ENCODE measurements around the gene CLMP. TPM values are rescaled to one million over a fixed set of nuclear protein-coding genes. Genes with fewer than 3 reads are reported as not detected.
"Not testable (repeated sequence)": the region's sequence is repeated elsewhere in the genome, so short reads cannot be mapped to it uniquely, and the experiment has no call there.

Gene CLMP
- polyA plus RNA-seq, 4 donors = 28.1 to 85.7 (median 40.0) TPM

GRCh38 chr11:123061403-123062157 is 133.5 kb downstream of the CLMP start, which contains the start of gene HSPA8:
HSPA8 (minus strand) TSS chr11:123062136; CDS start chr11:123061324, 812 bp downstream.
- DNase-seq (ENCODE audit: low read depth in 4 of 4, low spot score in 3 of 4) = no peak

DNA sequence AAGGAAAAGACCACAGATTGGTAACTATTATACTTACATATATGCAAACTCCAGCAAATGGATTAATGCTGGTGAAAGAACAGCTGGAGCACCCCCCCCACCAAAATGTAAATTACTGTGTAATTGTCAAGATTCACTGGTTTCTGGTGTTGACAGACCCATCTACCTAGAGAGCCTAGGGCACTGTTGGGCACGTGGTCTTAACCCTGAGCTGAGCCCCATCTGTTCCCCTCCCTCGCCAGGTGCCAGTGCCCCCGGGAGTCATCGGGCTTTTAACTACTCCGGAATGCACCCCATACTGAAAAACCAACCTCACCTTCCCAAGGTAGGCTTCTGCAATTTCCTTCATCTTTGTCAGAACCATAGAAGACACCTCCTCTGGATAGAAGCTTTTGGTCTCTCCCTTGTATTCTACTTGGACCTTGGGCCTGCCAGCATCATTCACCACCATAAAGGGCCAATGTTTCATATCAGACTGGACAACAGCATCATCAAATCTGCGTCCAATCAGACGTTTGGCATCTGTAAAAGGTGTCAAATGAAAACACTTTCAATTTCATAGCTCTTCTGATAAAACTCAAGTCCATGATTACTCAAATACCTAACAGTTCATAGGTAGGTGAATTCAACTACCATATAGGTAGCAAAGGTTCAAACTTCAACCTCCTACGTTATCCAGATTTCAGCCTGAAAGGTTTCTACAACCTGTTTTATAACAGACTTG is 134.6 kb downstream of the CLMP start:
- DNase-seq (ENCODE audit: low read depth in 4 of 4, low spot score in 3 of 4) = no peak

DNA sequence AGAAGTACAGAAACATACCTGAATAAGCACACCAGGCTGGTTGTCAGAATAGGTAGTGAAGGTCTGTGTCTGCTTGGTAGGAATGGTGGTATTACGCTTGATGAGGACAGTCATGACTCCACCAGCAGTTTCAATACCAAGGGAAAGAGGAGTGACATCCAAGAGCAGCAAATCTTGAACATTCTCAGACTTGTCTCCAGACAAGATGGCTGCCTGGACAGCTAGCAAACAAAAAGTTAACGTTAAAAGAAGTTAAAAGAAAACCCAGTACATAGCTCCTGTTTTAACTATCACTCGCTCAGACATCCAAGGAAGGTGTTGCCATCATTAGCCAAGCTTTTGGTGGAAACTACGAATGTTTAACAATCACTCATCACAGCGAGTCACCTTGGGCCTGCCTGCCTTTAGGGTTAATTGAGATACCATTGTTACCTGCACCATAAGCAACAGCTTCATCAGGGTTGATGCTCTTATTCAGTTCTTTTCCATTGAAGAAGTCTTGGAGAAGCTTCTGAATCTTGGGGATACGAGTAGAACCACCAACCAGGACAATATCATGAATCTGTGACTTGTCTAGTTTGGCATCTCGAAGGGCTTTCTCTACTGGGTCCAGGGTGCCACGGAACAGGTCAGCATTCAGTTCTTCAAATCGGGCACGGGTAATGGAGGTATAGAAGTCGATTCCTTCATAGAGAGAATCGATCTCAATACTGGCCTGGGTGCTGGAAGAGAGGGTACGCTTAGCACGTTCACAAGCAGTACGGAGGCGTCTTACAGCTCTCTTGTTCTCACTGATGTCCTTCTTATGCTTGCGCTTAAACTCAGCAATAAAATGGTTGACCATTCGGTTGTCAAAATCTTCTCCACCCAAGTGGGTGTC is 135.8 kb downstream of the CLMP start:
- not testable (repeated sequence) for DNase-seq (ENCODE audit: low read depth in 4 of 4, low spot score in 3 of 4)

GRCh38 chr11:123057661-123058305 is 137.3 kb downstream of the CLMP start:
- no peak for DNase-seq (ENCODE audit: low read depth in 4 of 4, low spot score in 3 of 4)

- DNase-seq (ENCODE audit: low read depth in 4 of 4, low spot score in 3 of 4) = no peak
These were observed 138.1 kb downstream of the CLMP start for GRCh38 chr11:123056835-123057491.

- DNase-seq (ENCODE audit: low read depth in 4 of 4, low spot score in 3 of 4) = no peak
These were observed 139.7 kb downstream of the CLMP start for GRCh38 chr11:123055191-123055901.

DNA sequence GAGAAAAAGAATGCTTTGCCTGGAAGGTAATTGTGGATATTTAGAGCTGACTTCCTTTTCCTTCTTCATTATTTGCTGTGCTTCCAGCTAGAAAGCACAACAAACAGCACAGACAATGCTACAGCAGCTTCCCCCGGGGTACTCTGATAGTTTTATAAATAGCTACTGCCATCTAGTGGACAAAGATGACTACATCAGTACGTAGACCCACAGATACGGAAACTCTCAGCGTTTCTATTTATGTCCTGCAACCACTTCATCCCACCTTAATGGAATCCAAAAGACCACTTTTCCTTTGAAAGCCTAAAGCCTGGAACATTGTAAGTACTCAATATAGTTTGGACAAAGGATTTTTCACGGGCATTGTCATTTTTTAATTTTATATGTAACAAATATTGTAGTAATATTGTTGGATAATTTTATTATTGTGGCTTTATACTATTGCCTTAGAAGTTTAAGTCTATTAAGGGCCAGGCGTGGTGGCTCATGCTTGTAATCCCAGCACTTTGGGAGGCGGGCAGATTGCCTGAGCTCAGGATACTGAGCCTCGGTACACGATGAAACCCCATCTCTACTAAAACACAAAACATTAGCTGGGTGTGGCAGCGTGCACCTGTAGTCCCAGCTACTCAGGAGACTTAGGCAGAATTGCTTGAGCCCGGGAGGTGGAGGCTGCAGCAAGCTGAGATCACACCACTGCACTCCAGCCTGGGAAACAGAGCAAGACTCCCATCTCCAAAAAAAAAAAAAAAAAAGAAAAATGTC is 140.6 kb downstream of the CLMP start:
- peak in 2 of 4 donors; percentile 52 for DNase-seq (ENCODE audit: low read depth in 4 of 4, low spot score in 3 of 4)

DNA sequence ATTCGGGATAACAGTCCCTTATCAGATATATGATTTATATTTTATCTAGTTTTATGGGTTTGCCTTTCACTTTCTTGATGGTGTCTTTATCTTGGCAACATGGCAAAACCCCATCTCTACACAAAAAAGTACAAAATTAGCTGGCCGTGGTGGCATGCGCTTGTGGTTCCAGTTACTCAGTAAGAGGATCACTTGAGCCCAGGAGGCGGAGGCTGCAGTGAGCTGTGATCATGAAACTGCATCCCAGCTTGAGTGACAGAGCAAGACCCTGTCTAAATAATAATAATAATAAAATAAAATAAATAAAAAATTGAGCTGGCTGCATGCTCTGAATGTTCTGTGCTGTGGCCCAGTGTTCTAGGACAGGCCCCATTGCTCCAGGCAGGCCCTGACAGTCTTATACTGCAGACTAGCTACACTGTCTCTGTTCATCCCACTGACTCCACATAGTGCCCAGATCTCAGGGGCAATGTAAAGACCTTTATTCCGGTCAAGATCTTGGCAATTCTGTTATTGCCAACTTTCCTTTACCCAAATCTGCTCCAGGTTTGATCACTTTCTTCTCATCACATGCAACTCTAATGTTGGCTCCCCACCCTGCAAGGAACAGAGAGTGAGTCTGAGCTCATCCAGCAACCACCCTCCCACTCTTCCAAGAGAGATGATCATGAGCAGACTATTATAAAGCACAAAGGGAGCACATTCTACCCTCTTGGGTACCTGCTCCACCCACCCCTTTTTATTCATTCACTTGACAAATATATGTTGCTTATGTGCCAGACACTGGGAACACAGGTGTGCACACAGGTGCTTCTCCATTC is 141.9 kb downstream of the CLMP start:
- no peak for DNase-seq (ENCODE audit: low read depth in 4 of 4, low spot score in 3 of 4)

DNA sequence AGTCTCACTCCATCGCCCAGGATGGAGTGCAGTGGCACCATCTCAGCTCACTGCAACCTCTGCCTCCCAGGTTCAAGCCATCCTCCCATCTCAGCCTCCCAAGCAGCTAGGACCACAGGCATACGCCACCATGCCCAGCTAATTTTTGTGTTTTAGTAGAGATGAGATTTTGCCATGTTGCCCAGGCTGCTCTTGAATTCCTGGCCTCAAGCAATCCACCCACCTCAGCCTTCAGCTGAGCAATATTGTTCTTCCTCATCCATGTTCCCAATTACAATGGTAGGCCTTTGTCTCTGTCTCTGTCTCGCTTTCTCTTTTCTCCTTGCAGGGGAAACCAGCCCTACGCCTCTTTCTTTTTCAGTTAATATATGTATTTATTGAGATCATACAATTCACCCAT is 143.4 kb downstream of the CLMP start:
- no peak for DNase-seq (ENCODE audit: low read depth in 4 of 4, low spot score in 3 of 4)

DNA sequence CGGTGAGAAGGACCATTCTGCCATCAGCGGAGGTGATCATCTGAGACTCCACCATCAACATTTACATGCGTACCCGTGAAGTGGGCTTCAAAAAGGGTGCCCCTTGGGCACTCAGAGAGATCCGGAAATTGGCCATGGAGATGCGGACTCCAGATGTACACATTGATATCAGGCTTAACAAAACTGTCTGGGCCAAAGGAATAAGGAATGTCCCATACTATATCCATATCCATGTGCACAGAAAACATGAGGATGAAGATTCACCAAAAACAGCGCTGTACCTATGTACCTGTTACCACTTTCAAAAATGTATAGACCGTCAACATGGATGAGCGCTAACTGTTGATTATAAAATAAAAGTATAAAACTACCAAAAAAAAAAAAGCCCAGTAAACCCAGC is 143.9 kb downstream of the CLMP start:
- DNase-seq (ENCODE audit: low read depth in 4 of 4, low spot score in 3 of 4) = no peak

- no peak for DNase-seq (ENCODE audit: low read depth in 4 of 4, low spot score in 3 of 4)
These were observed 147.1 kb downstream of the CLMP start for GRCh38 chr11:123047947-123048293.

- DNase-seq (ENCODE audit: low read depth in 4 of 4, low spot score in 3 of 4) = no peak
These were observed 147.6 kb downstream of the CLMP start for GRCh38 chr11:123047266-123047946.

DNA sequence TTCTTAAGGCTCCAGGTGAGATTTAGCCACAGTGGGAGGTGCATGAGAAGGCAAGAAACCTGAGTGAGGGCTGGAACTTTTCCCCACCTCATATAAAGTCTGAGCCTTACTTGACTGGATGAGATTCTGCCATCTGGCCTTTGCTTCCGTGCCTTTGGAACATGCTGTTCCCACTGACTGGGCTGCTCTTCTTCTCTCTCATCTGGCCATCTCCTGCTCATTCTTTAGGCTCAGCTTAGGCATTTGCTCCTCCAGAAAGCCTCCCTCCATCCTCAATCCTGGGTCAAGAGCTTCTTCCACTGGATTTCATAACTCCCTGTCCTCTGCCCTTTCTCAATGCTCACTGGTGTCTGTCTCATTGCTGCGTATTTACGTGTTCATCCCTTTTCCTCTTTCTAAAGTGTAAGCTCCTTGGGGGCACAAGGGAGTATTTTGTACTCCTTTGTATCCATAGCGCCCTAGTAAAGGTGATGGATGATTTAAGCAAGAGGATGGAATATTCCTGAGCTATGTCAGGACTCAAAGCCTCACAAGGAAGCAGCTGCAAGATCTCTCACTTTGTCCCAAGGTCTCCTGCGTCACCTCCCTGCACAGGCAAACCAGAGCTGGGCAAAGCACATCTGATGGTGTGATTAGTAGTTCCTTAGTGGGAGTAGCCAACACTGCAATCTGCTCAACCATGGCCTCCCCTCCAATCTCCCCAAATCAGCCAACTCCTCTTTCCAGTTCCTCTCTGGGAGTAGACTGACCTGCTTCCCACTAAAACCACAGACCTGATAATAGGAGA is 148.4 kb downstream of the CLMP start:
- DNase-seq (ENCODE audit: low read depth in 4 of 4, low spot score in 3 of 4) = no peak

GRCh38 chr11:123045101-123045500 is 149.9 kb downstream of the CLMP start:
- no peak for DNase-seq (ENCODE audit: low read depth in 4 of 4, low spot score in 3 of 4)

- DNase-seq (ENCODE audit: low read depth in 4 of 4, low spot score in 3 of 4) = no peak
These were observed 153.9 kb downstream of the CLMP start for GRCh38 chr11:123041185-123041584.

- no peak for DNase-seq (ENCODE audit: low read depth in 4 of 4, low spot score in 3 of 4)
These were observed 155.0 kb downstream of the CLMP start for GRCh38 chr11:123040111-123040432.

GRCh38 chr11:123035831-123036230 is 159.2 kb downstream of the CLMP start:
- DNase-seq (ENCODE audit: low read depth in 4 of 4, low spot score in 3 of 4) = no peak
